Smooth muscle cell of the brain vasculature (primary cell): Measurements from ENCODE around the gene CASKIN1.

Source experiments
- DNase-seq: peaks from one replicate; pipeline ENCODE4 v3.0.0-alpha.2; 2012; ENCODE audit warnings: low read depth, low spot score

CASKIN1 gene

DNA sequence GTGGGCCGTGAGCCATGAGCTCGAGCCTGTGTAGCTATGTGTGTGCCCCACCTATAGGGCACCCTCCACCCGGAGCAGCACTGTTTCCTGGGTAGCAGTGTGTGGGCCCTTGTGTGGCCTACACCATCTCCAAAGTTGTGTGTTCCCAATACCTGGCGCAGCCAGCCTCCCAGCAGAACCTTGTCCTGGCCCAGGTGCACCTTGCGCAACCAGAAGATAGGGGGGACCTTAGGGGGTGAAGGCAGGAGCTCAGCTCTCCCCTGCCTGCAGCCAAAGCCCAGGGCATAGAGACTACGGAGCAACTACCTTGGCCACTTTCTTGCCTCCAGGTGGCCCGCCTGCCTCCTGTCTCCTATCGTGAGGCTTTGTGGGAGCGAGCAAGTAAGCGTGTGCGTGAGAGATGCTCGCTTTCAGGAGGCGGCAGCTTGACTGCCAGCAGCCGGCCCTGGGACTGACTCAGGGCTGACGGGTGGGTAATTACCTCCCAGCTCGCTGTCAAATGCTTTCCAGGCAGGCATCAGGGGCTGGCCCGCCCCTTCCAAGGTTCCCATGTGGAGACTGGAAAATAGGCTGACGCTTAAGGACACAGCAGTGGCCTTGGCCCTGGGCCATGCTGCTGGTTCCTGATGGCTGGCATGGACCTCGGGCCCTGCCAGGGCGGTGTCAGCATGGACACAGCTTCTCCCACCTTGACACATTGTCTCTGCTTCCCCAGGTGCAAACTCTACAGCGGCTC lies 21.8 kb downstream of the CASKIN1 start:
- DNase-seq, result no peak

DNA sequence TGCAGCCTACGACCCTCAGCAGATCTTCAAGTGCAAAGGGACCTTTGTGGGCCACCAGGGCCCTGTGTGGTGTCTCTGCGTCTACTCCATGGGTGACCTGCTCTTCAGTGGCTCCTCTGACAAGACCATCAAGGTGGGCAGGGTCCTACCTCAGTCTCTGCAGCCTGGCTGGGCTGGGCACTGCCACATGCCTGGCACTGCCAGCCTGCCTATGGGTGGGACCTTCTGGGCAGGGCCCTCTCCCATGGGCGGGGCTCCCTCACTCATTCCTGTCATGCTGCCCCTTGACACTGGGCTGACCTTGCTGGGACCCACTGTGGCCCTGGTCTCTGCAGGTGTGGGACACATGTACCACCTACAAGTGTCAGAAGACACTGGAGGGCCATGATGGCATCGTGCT lies 22.5 kb downstream of the CASKIN1 start:
- DNase-seq, result no peak

DNA sequence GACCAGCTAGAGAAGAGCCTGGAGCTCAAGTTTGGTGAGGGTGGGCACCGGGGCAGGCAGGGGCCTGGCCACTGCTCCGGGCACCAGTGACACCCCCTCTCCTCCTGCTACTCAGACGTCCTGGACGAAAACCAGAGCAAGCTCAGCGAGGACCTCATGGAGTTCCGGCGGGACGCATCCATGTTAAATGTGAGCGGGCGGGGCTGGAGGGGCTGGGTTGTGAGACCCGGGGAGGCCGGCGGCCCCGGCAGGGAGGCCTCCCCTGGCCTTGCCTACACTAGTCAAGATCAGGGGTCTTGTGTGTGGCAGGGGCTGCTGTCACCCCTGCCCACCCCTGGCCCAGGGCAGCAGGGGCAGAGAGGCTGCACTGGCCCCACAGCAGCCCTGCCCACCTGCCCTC lies 23.0 kb downstream of the CASKIN1 start:
- no peak for DNase-seq

DNA sequence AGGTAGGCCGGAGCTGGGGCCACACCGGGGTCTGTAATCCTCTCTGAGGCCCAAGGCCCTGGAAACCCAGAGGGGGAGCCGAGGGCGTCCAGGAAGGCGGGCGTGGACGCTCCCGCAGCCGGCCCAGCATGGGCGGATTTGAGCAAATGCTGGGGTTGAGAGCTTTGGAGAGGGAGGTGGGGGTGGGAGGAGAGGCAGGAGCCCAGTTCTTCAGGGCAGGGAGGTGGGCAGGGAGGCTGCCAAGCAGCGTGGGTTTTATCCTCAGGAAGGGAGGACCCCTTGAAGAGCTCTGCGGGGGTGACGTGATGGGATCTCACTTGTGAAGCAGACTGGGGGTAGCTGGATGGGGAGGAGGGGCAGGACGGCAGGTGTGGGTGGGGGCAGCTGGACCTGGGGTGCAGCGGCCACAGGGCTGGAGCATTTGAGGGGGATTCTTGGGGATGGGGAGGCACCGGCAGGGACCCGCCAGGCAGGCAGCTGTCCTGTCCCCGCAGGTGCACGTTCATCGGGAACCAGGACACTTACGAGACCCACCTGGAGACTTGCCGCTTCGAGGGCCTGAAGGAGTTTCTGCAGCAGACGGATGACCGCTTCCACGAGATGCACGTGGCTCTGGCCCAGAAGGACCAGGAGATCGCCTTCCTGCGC lies 23.6 kb downstream of the CASKIN1 start:
- DNase-seq, result no peak

DNA sequence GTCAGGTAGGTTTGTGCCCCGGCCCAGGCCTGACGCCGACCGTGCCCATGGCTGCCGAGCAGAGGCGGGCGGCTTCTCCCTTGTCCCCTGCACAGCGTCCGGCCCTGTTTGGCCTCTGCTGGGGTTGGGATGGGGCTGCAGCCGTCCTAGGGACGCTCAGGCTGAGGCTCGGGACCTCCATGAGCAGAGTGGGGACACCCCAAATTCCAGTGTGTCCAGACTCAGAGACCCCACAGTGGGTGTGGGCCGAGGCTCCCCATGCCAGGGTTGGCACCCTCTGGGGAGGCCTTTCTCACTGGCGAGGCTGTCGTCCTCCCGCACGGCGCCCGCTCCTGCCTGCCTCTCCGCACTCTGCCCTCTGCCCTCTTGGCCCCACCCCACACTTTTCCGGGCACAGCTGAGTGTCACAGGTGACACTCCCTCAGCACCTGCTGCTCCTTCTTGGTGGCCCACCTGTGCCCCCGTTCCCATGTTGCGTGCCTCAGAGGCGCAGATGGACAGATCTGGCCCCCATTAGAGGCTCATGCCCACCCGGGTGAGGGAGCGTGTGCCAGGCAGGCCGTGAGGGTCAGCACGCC lies 24.7 kb downstream of the CASKIN1 start:
- DNase-seq, result no peak

DNA sequence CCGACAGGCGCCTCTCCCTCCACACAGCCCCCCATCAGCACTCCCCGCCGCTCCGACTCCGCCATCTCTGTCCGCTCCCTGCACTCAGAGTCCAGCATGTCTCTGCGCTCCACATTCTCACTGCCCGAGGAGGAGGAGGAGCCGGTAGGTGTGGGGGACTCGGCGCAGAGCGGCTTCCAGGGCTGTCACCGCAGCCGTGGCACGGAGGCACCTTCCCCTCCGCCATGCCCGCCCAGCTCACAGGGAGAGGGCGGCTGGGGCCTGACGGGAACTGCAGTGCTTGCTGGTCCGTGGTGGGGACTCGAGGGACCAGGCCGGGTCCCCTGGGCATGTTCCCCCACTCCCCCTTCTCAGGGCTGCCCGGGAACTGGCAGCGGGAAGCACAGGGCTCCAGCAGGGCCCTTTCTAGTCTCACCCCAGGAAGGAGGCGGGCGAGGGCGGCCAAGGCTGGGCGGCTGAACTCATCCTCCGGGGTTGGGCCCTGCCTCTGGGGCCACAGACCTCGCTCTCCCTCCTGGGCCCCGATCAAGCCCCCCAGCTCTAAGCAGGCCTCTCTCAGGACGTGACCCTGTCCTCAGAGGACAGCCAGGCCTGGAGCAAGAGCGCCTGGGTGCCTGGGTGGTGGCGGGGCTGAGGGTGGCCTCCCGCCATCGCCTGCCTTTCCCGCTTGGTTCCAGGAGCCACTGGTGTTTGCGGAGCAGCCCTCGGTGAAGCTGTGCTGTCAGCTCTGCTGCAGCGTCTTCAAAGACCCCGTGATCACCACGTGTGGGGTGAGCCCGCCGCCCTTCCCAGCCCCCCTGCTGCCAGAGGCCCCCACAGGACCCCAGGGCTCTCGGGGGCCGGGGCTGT lies 25.6 kb downstream of the CASKIN1 start:
- DNase-seq, result no peak

DNA sequence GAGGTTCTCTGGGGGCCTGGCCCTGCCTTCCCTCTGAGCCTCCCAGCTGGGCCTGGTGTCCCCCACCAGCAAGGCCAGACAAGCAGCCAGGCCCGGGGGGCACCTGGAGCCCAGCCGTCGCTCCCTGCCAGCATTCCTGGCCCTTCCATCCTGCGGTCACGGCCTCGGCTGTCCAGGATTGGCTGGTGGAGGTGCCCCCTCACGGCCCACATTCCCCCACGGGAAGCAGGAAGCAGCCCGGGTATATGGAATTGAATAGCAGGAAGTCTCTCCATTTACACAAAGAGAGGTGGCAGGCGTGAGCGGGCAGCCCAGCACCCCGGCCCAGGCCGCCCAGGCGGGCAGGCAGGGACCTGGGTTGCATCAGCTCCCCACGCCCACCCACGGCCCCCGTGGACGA lies 26.3 kb downstream of the CASKIN1 start:
- DNase-seq, result no peak

DNA sequence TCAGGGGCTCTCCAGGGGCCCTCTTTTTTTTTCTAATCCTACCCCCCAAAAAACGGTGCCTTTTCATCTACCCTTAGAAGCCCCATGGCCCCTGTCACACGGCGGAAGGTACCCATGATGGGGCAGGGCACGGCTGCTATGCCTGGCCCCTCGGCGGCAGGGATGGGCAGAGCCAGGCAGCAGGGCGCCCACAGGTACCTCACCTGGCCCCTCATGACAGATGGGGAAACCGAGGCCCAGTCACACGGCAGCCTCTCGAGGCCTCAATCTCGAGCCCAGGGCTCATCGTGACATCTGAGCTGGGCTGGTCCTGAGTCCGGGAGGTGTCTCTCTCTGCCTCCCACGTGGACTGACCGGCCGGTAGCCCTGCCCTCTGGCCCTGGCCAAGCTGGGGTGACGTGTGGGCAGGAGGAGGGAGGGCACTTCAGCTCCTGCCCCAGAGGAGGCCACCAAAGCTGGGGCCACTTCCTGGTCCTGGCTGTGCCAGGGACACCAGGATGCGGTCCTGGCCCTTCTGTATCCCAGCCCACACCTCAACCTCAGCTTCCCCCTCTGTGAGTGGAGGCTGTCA lies 29.3 kb downstream of the CASKIN1 start:
- no peak for DNase-seq

DNA sequence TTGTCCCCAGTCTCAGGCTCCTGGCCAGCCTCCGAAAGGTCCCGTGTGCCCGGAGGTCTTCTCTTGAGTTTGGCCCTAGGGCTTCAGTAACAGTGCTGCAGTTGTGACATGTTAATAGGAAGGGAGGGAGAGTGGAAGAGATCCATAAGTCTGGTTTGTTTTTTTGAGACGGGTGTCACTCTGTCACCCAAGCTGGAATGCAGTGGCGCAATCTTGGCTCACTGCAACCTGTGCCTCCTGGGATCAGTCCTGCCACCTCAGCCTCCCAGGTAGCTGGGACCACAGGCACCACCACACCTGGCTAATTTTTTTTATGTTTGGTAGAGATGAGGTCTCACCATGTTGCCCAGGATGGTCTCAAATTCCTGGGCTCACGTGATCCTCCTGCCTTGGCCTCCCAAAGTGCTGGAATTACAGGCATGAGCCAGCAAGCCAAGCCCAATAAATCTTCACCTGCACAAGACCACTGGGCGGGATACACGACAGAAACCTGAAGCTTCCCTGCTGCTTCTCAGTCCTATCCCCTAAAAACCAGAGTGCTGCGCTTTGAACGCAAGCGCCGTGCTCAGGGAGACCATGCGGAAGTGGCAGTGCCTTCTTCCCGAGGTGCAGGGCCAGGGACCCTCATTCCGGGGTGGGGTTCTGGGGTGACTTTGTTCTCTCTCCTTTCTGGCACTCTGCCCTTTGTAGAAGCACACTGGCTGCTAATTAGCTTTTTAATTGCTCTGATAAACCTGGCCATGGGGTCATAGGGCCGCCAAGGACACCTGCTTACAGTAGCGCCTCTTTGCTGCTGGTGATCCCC lies 29.9 kb downstream of the CASKIN1 start:
- no peak for DNase-seq

DNA sequence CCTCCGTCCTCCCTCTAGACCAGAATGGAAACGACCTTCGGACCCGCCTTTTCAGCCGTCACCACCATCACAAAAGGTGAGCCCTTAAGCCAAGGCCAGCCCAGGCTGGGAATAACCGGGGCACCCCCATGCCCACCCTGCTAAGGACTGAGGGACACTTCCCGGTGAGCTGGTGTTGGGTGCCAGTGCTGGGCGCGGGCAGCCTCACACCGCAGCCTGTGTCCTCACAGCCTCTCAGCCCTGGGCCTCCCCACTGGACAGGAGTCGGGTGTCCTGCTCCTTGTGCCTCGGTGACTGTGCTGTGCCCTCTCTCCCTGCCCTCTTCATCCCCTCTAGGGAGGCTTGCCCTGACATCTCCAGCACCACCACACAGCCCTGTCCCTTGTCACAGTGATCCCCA lies 30.5 kb downstream of the CASKIN1 start:
- DNase-seq, result no peak

DNA sequence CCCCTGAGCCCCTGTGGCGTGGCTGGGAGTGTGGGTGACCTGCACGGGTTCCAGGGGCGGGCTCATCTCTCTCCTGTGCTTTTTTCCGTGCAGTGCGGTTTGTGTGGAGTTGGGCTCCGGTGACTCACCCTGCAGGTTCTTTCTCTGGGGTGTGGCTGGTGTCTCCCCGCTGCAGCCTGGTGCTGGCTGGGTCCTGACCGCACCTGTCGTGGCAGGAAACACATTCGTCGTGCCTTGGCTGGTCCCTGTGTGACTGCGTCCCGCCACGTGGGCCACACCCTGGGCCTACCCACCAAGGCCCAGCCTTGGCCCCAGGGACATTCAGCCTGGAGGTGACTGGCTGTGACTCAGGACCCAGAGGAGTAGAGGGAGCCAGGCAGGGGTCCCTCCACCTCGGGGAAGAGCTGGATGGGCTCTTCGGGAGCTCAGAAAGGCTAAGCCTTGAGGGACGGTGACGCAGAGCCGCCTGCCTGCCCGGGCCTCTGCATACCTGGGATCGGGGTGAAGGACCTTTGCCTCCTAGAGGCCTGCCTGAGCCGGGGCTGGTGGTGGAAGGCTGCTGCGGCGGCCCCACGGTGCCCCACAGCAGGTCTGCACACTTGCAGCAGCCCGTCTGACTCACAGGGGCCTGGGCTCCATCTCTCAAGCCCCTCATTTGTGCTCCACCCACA lies 33.1 kb downstream of the CASKIN1 start:
- no peak for DNase-seq

DNA sequence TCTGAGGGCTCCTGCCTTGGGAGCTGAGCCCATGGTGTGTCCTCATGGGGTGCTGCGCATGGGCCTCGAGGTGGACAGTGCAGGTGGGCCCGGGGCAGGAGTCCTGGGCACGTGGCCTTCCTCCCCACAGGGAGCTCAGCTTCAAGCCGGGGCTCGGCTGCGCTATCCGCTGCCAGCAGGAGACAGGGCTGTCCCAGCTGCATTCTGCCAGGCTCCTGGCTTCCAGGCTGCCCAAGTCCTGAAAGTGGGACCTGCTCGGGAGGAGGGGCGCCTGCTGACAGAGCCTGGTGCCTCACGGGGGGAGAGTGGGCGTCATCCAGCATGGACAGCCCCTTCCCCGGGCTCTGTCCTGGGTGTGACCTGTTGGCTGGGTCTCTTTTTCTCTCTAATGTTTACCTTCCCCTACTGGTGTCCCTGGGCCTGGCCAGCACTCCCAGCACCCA lies 33.7 kb downstream of the CASKIN1 start:
- DNase-seq, result no peak

DNA sequence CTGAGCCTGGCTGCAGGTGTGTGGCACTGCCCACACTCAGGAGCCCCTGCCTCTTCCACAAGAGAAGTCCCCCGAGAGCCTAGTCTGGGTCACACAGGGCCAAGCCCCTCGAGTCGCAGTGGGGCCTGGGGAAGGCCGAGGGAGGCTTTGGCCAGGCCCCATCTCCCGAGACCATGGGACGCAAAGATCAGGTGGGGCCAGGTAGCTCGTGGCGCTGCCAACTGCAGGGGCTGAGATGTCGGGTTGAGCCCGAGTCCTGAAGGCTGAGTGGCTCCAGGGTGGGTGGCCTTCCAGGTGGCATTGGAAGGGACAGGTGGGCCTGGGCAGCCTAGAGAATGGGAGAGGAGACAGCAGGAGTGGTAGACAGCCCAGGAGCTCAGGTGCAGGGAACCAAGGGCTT lies 34.5 kb downstream of the CASKIN1 start:
- no peak for DNase-seq

DNA sequence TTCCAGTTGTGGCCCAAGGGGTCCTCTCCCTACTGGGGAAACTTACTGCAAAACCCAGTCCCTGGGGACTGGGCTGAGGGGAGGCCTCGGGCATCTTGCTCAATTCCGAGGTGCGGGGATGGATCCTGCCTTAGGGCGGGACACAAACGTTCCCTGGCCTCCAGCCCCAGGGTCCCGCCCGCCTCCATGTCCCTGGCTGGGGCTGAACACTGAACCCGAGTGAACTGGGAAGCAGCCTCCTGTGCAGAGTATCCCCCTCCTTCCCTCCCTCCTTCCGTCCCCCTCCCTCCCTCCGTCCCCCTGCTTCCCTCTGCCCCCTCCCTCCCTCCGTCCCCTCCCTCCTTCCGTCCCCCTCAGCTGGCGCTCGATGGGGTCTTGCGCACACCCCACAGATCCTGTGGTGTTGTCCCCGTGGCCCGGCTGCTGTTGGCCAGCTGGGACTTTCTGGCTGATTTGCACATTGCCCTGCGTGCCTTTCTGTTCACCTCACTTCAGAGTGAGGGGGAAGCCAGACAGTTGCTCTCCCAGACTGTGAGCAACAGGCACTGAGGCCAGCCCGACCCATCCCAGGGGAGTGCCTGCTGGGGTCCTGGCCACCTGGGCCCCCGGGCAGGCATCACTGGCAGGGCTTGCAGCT lies 35.4 kb downstream of the CASKIN1 start:
- no peak for DNase-seq

DNA sequence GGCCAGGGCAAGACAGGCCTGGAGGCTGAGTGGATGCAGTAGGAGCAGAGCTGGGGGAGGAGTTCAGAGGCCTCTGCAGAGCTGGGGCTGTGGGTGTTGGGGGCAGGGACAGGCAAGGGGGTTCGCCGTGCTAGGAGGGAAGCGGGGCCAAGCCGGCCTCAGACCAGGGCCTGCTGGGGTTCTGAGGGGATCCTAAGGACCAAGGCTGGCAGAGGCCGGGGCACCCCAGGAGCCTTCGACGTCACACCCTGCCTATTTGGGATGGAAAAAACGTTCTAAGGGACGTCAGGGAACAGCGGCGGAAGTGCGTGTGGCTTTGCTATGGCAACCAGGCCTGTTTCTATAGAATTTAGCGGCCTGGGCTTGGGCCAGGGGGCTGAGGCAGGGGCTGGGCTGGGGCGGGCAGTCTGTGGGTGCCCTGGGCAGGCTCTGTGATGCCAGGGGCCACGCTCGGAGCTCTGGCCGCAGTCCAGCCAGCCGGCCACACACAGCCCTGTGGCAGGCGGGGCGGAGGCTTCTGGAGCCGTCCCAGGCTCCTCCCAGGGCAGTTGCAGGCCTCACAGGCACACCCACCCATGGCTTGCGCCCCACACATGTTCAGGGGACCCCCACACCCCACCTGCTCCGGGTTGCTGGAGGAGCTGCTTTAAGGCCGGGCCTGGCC lies 37.1 kb downstream of the CASKIN1 start:
- DNase-seq, result no peak

DNA sequence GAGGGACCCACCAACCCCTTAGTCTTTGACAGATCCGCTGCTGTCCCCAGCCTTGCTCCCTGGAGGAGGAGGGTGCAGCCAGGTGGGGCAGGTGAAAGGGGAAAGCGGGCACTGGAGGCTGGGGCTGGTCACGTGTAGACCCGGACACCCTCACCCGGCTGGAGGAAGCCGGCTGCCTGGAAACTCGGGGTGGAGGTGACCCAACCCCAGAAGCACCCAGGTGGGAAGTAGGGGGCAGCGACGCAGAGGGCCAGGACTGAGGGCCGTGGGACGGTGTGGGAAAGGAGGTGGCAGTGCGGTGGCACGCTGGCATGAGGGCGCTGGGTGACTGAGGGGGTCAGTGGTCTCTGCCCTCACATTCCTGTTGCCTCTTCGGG lies 38.2 kb downstream of the CASKIN1 start:
- DNase-seq, result no peak

DNA sequence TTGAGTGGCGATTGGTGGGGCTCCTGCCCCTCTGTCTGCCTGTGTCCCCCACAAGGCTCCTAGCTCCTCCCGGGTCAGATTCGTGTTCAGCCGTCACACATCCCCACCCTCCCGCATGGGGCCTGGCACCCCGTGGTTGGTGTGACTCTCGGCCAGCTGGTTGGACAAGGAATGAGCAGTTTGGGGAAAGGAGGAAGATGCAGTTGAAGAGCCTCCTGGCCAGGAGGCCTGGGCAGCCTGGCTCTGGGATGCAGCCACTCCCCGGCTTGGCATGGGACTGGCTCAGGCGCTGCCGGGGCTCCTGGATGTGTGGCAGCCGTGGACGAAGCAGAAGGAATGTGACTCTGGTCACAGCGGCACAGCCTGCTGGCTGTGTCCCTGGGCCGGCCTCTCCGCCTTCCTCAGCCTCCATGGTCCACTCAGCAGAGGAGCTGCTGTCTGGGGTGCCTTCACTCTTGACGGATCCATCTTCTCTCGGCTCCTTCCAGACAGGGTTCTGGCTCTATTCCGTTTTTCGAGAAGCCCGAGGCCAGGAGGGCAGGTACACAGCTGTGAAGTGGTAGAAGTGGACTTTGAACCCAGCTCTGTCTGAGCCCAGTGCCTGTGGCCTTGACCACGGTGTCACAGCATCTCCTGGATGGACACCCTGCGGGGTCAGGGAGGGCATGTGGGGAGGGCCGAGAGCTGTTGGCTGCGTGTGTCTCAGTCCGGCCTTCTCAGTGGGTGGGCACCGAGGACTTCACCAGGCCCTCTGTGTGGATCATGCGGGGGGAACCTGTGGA lies 38.7 kb downstream of the CASKIN1 start:
- no peak for DNase-seq

DNA sequence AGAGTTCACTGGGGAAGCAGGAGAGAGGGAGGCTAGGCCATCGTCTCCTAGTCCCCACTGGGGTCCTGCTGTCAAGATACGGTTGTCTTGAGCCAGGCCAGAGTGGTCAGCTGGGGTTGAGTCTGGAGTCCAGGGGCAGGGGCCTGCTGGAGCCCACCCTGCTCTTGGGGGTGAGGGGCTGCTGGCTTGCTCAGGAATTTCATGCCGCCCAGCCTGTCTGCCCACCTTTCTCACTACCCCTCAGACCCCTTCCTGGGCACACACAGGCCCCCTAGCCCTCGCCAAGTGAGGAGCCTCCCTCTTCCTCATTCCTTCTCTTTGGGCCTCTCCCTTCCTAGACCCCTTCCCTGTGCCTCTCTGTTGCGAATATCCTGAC lies 39.6 kb downstream of the CASKIN1 start:
- DNase-seq, result no peak
